Right cardiac atrium (tissue), 5 donors: ENCODE results near the gene C1orf141. TPM values are rescaled to one million over a fixed set of nuclear protein-coding genes. Genes with fewer than 3 reads are reported as not detected.
A peak's percentile ranks its signal among the peaks of the same experiment; 100 is the strongest.

ENCODE experiments used
- ATAC-seq, 2 donors: fragments of 200-7000 bp; cut with Tn5 transposase; one replicate each; pipeline versions ENCODE4 v1.8.0 to v1.9.1; 2020; ENCODE audit warnings: moderate library complexity in 2 of 2, mild to moderate bottlenecking in 1 of 2
- DNase-seq, 3 donors: peaks; one replicate each; pipeline ENCODE4 v3.0.0-alpha.2; 2020
- H3K27ac ChIP-seq: one replicate; pipeline ENCODE4 v1.5.1; 2013; ENCODE audit warnings: mild to moderate bottlenecking, low read length, control low read depth, moderate library complexity
- H3K27me3 ChIP-seq: one replicate; pipeline ENCODE4 v1.6.1; 2013; ENCODE audit not compliant: control insufficient read depth, insufficient read depth
- H3K4me1 ChIP-seq: one replicate; pipeline ENCODE4 v1.6.1; 2013; ENCODE audit warnings: low read length; ENCODE audit not compliant: control insufficient read depth, insufficient read depth
- H3K4me3 ChIP-seq: one replicate; pipeline ENCODE4 v1.5.1; 2013; ENCODE audit warnings: low read length, control low read depth
- H3K9me3 ChIP-seq: one replicate; pipeline ENCODE4 v1.6.1; 2013; ENCODE audit warnings: low read length; ENCODE audit not compliant: control insufficient read depth
- whole genome bisulfite sequencing: extraction: QIAGEN DNeasy Blood & Tissue Kit; methylation state at CpG from one replicate; pipeline ENCODE4 v1.1.7; 2013; 5-methylcytosine and 5-hydroxymethylcytosine counted together
- intact Hi-C, 4 donors: fragments of 100-400 bp; cut with DNase I; formaldehyde crosslinking; loops; one replicate each; pipeline versions ENCODE4 v1.11.0 to v1.14.0; 2022 to 2023
- long read RNA-seq, 4 donors: library from polyadenylated mRNA; unstranded; transcript quantifications; one replicate each; pipeline ENCODE4 v2.0.0, GENCODE V29; 2020 to 2021
- polyA plus RNA-seq: library from polyadenylated mRNA; stranded (reverse); fragments of 200-250 nt; gene quantifications from one replicate; pipeline ENCODE4 v1.2.3, GENCODE V29; 2013
- total RNA-seq, 4 donors: library from RNA; stranded (reverse); fragmentation: NEBNext Ultra II Directional; extraction: Animal tissue kit (Norgen Biotek cat#: 25700); gene quantifications; one replicate each; pipeline ENCODE4 v1.2.1, GENCODE V29; 2021
- donor health status: healthy with polysubstance abuse.
- donor health status: DM: no; HTN: yes; CAD: no.
- donor health status: DM: no; HTN: no; CAD: no.
- donor health status: DM: no; HTN: yes; CAD: no; lungs with severe emphysema.
- donor health status: DM: yes; HTN: yes; CAD: no.

C1orf141 gene
- not detected for total RNA-seq
- not detected for polyA plus RNA-seq
- long read RNA-seq, donor 1: 0 reads
- long read RNA-seq, donor 2: 0 reads
- long read RNA-seq, donor 3: 0 reads
- long read RNA-seq, donor 4: 0 reads

DNA sequence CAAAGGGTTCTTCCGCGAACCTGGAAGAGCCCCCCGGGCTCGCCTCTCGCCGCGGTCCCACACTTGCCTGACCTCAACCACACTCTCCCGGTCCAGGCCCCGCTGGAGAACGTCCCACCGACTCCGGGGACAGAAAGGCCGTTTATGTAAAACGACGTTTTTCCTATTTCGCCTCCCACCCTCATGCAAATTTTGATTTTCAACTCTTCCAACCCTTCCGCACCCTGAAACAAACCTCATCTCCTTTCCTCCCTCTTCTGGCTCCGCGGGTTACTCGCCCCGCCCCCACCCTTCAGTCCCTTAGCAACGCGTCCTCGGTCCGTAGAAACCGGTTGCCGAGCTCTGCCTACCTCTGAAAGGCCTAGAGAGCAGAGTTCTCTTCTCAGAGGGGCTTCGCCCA is at the start of gene C1orf141:
C1orf141 (minus strand) TSS at position 276 of the 400 bp plus-strand sequence. CDS start 7,730 bp downstream, outside the sequence.
- peak; percentile 56 to 80 for ATAC-seq
- peaks cover 3% of the 10 kb centered on the region for H3K27me3 ChIP-seq
- no peak within 1 kb of the TSS for H3K4me3 ChIP-seq
- intact Hi-C loops: no loop called here
- peak in 2 of 3 donors; percentile 58 to 69 for DNase-seq
- H3K4me1 ChIP-seq: no peaks in the 10 kb centered on the region
- no peak within 1 kb of the TSS for H3K27ac ChIP-seq
- WGBS: 26% methylated on average over 28 of the region's 28 CpGs
- no peaks in the 10 kb centered on the region for H3K9me3 ChIP-seq

DNA sequence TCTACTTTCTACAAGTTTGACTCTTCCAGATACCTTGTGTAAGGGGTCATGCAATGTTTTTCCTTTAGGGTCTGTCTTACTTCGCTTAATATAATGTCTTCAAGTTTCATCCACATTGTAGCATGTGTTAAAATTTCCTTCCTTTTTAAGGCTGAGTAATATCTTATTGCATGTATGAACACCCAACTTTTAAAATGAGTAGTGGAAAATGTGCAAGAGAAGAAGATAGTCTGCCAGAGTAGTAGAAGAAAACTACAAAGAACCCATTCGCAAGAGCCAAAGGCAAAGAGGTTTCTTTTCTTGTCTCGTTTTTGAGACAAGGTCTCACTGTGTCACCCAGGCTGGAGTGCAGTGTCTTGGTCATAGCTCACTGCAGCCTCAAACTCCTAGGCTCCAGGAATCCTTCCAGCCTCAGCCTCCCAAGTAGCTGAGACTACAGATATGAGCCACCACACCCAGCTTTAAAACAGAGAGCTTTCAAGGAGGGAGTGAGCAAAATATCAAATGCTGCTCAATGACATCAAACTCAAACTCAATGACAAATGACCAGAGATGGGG is 40.8 kb upstream of the C1orf141 start:
- DNase-seq (no peak), ATAC-seq (no peak)
- Histone ChIP-seq H3K27me3 (no peaks in the 10 kb centered on the region), H3K27ac (no peak overlapping the region), H3K4me1 (no peaks in the 10 kb centered on the region), H3K9me3 (no peaks in the 10 kb centered on the region), H3K4me3 (no peak overlapping the region)
- intact Hi-C loops: no loop called here
- 79% methylated on average over 3 of the region's 3 CpGs for WGBS

DNA sequence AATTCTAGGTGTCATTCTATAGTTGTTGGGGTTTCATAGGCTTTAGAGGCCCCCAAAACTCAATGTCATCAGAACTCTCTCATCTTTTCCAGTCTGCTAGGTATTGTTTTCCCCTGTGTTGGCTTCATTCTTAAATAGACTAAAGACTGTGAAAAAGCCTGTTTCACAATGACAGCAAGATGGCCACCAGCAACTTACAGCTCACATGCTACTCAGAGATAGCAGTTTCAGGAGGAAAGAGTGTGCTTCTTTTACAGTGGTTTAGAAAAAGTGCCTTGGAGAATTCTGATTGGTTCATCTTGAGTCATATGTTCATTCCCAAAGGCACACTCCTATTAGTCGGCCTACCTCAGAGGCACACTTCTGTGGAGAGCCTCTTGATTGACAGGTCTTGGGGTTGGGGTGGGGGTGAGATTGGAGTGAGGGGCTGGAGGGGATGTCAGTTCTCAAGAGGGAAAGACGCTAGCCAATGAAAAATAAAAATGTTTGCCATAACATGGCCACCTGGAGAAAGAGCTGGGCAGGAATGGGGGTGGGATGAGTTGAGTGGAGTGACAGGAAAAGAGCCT is 40.0 kb upstream of the C1orf141 start:
- Histone ChIP-seq H3K27ac (no peak overlapping the region), H3K4me3 (no peak overlapping the region), H3K9me3 (no peaks in the 10 kb centered on the region), H3K27me3 (no peaks in the 10 kb centered on the region), H3K4me1 (no peaks in the 10 kb centered on the region)
- ATAC-seq (no peak), DNase-seq (no peak)
- intact Hi-C loops: no loop called here
- 75% methylated on average over 2 of the region's 2 CpGs for WGBS

DNA sequence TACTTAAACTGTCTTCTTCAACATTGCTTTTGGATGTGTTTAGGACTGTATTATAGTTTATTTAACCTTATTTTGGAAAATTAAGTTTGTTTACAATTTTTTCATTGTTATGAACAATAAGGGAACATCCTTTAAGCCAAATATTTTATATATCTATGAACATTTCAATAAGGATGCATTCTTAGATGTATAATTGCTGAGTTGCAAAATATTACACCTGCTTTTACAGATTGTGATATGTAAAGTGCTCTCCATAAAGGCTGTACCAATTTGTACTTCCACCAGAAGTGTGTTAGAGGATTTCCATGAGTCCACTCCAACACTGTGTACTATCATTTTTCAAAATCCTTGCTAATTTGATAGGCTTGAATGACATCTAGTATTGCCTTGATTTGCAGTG is 39.2 kb upstream of the C1orf141 start:
- DNase-seq (no peak), ATAC-seq (no peak)
- Histone ChIP-seq H3K27me3 (no peaks in the 10 kb centered on the region), H3K27ac (no peak overlapping the region), H3K9me3 (no peaks in the 10 kb centered on the region), H3K4me3 (no peak overlapping the region), H3K4me1 (no peaks in the 10 kb centered on the region)
- intact Hi-C loops: no loop called here

DNA sequence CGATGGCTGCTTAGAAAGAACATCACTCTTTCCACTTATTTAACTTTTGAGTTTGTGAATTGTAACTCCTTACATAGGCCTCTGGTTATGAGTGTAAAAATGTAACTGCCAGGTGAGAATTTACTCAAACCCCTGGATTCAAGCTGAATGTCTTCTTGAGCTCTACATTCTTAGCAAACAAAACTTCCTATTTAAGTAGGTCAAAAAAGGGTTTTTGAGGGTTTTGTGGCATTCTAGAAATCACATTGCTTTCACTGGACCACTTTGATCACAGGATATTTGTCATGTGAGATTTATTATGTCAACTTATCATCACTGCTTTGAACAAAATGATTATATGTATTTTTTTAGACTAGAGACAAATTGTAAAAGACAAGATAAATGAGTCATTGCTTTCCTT is 37.2 kb upstream of the C1orf141 start:
- Histone ChIP-seq H3K27me3 (no peaks in the 10 kb centered on the region), H3K27ac (no peak overlapping the region), H3K9me3 (no peaks in the 10 kb centered on the region), H3K4me1 (no peaks in the 10 kb centered on the region), H3K4me3 (no peak overlapping the region)
- ATAC-seq: no peak
- intact Hi-C loops: no loop called here
- 78% methylated on average over 1 of the region's 1 CpG for WGBS
- no peak for DNase-seq

DNA sequence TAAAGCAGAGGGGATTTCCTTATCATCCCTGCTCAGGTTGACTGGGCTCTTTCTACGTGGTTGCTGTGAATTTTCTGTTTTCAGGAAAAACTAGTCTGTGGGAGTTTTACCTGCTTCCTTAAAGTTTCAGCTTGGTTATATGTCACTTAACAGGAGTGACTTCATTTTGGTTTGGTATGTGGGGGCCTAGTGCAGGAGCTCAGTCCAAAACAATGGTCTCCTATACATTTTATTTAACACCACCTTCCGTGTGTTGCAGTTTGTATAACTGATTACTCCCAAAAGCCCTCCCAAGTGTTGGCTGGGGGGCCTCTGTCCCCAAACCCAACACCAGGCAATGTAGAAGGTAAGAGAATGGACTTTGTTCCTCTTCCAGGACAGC is 36.8 kb upstream of the C1orf141 start:
- 70% methylated on average over 2 of the region's 2 CpGs for WGBS
- Histone ChIP-seq H3K4me1 (no peaks in the 10 kb centered on the region), H3K4me3 (no peak overlapping the region), H3K27ac (no peak overlapping the region), H3K27me3 (no peaks in the 10 kb centered on the region), H3K9me3 (no peaks in the 10 kb centered on the region)
- DNase-seq: no peak
- intact Hi-C loops: no loop called here
- no peak for ATAC-seq

DNA sequence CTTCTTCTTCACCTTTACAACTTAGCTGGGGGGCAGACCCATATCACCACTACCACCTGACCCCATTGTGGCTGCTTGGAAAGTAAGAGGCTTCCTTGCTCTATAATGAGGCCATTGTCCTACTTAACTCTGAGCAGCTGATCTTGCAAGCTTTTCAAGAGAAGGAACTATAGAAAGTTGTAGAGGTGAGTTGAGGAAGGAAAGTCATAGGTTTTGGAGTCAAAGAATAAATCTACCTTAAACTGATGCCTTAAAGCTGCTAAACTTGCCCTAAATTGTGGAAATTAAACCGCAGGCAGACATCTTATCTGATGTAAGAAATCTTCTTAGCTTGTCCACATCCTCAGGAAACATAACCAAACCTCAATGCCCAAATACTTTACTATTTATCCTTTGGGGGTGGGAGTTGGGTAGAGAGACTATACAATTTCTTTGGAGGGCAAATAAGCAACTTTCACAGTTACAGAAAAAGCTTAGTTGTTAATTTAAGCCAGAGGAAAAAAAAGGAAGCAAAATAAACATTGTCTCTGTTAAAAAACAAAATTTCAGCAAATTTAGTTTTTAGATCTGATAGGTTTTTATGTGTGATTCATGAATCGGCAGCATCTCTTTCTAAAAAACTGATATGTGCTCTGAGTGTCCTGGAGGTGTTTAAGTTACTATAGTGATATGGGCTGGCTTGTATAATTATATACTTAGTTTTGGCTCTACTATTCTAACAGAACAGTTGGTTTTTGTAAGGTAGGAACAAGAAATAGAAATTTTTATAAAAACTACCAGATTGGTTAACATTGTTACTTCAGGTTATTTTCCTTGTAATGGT is 36.2 kb upstream of the C1orf141 start:
- Histone ChIP-seq H3K27me3 (no peaks in the 10 kb centered on the region), H3K4me3 (no peak overlapping the region), H3K27ac (no peak overlapping the region), H3K4me1 (no peaks in the 10 kb centered on the region), H3K9me3 (no peaks in the 10 kb centered on the region)
- 67% methylated on average over 2 of the region's 2 CpGs for WGBS
- DNase-seq (no peak), ATAC-seq (no peak)
- intact Hi-C loops: no loop called here

DNA sequence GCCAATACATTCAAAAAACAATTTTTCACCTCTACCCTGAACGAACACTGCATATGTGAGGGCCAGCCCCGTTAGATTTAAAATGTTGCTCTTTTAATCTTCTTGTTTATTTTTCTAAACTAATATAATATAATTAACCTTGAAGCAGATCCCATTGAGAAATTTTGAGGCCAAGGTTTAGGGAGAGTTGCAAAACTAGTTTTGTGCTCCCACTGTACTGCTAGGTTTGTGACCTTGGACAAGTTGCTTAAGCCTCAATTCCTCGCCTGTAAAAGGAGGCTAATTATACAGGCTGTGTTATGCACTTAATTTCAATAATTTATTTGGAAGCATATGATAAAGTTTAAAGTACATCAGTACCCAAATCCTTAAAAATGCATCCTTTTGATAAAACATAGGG is 35.2 kb upstream of the C1orf141 start:
- Histone ChIP-seq H3K4me1 (no peaks in the 10 kb centered on the region), H3K27ac (no peak overlapping the region), H3K4me3 (no peak overlapping the region), H3K27me3 (no peaks in the 10 kb centered on the region), H3K9me3 (no peaks in the 10 kb centered on the region)
- DNase-seq (no peak), ATAC-seq (no peak)
- WGBS: 83% methylated on average over 3 of the region's 3 CpGs
- intact Hi-C loops: no loop called here

DNA sequence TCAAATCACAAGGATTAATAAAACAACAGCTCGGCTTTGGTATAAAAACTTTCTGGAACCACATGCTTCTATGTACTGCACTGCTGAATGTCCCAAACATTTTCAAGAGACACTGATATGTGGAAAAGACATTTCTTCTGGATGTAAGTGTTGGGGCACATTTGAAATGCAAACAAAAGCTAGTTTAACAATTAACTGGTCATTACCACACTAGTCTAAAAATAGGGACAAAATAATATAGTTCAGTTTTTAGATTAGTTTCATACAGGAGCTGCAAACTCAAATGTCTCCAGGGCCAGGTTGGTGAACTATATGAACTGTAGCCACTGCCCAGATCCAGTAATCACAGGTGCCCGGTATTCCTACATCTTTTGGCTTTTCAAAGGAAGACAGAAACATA is 34.7 kb upstream of the C1orf141 start:
- no peaks in the 10 kb centered on the region for H3K4me1 ChIP-seq
- 87% methylated on average over 2 of the region's 2 CpGs for WGBS
- no peaks in the 10 kb centered on the region for H3K27me3 ChIP-seq
- DNase-seq: no peak
- intact Hi-C loops: no loop called here
- H3K27ac ChIP-seq: no peak overlapping the region
- no peaks in the 10 kb centered on the region for H3K9me3 ChIP-seq
- H3K4me3 ChIP-seq: no peak overlapping the region
- no peak for ATAC-seq

DNA sequence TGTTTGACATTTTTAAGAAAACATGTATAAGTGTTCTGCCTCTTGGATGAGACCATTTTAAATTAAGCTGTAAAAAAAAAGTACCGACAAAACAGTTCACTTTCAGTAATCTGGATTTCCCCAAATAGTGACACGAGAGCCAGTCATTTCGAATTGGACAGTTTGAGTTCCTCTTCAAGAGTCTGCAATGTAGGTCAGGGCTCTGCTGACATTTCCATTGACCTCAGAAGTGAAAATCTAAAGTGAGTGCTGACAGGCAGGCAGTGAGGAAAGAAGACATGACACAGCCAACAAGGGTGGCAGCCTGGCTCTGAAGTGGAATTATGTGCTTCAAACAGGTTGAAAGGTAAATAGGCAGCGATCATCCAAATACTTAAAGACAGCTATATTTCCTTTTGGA is 31.4 kb upstream of the C1orf141 start, which contains the start of gene IL23R:
IL23R (plus strand) TSS at position 259 of the 400 bp plus-strand sequence. CDS start 1,667 bp downstream, outside the sequence.
- H3K9me3 ChIP-seq: no peaks in the 10 kb centered on the region
- WGBS: 47% methylated on average over 4 of the region's 4 CpGs
- H3K4me1 ChIP-seq: no peaks in the 10 kb centered on the region
- DNase-seq (no peak), ATAC-seq (peak; percentile 80 to 84)
- H3K27ac ChIP-seq: no peak within 1 kb of the TSS
- intact Hi-C loops: no loop called here
- no peaks in the 10 kb centered on the region for H3K27me3 ChIP-seq
- H3K4me3 ChIP-seq: no peak within 1 kb of the TSS

DNA sequence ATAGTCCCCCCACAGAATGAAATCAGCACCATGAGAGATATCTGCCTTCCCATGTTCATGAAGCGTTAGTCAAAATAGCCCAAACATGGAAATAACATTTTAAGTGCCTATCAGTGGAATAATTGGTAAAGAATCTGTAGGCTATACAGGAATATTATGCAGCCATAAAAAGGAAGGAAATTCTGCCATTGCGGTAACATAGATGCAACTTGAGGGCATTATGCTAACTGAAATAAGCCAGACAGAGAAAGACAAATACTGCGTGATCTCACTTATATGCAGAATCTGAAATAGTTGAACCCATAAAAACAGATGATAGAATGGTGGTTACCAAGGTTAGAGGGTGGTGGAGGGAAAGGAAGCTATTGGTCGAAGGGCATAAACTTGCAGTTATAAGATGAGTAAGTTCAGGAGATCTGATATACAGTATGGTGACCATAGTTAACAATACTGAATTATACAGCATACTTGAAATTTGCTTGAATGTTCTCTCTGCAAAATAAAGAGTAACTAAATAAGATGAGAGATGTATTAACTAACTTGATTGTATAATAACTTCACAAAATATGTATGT is 30.8 kb upstream of the C1orf141 start:
- WGBS: 95% methylated on average over 4 of the region's 4 CpGs
- H3K27me3 ChIP-seq: no peaks in the 10 kb centered on the region
- no peak for ATAC-seq

More for the DNA sequence above, 30.8 kb upstream of the C1orf141 start:
- no peak for DNase-seq
- H3K27ac ChIP-seq: no peak overlapping the region
- no peak overlapping the region for H3K4me3 ChIP-seq
- no peaks in the 10 kb centered on the region for H3K4me1 ChIP-seq
- no peaks in the 10 kb centered on the region for H3K9me3 ChIP-seq
- intact Hi-C loops: no loop called here
